ENCODE measurements around the gene SPATA9. TPM values are rescaled to one million over a fixed set of nuclear protein-coding genes. Genes with fewer than 3 reads are reported as not detected.

Gene SPATA9
- total and polyA plus RNA-seq, 2 donors (not counting 1 experiment from before 2014, with no cell fraction given) = not detected

DNA sequence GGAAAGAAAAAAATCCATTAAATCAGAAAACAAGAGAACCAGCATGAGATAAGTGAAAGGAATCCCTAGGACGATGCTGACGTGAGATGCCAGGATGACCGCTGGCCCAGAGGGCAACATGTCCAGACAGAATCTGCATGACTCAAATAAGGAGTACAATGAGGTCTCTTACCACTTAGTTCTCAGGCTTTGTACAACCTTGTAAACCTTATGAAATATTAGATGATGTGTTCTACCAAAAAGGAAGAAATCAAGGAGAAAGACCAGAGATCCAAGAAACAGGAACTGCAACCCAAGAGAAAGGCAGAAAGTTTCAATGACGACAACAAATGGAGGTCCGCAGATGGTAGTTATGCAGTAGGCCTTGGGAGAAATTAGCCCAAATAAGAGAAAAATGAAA lies 65.7 kb downstream of the SPATA9 start:
- Histone ChIP-seq H3K9ac (ENCODE audit: low read length) (no peak overlapping the region), H3K36me3 (replicated peaks in 1 of 2; ENCODE audit: control extremely low read depth in 1 of 2, control insufficient read depth in 1 of 2, extremely low read depth in 1 of 2, insufficient read depth in 2 of 2, low read length in 1 of 2) (no peaks in the 10 kb centered on the region), H2AFZ (ENCODE audit: insufficient read depth, low read depth, low read length, poor library complexity, severe bottlenecking) (no peak overlapping the region), H3K79me2 (ENCODE audit: control insufficient read depth, insufficient read depth, low read length) (no peaks in the 10 kb centered on the region), H3K27me3 (replicated peaks in 1 of 4; ENCODE audit: control extremely low read depth in 1 of 4, control insufficient read depth in 3 of 4, insufficient read depth in 4 of 4, low read length in 3 of 4) (peaks cover 0 to 7% (median 0%) of the 10 kb centered on the region in 4 experiments), H3K4me2 (replicated peaks; ENCODE audit: low read depth, low read length, poor library complexity, severe bottlenecking) (no peak overlapping the region), H3K9me3 (ENCODE audit: control extremely low read depth in 1 of 3, control insufficient read depth in 2 of 3, insufficient read depth in 1 of 3, low read length in 2 of 3) (peaks cover 0 to 8% (median 6%) of the 10 kb centered on the region in 3 donors), H3K4me3 (ENCODE audit: control extremely low read depth in 1 of 5, extremely low read depth in 1 of 5, insufficient read depth in 1 of 5, low read depth in 2 of 5, low read length in 4 of 5) (no peak overlapping the region), H3K27ac (ENCODE audit: low read length in 2 of 2) (no peak overlapping the region), H3K4me1 (ENCODE audit: control insufficient read depth in 2 of 2, insufficient read depth in 2 of 2, low read length in 2 of 2) (peaks cover 15 to 20% of the 10 kb centered on the region in 2 donors), H4K20me1 (ENCODE audit: control insufficient read depth, insufficient read depth, low read length, poor library complexity, severe bottlenecking) (no peaks in the 10 kb centered on the region)
- ChIA-PET CTCF (no interaction called here), POLR2A (no interaction called here)
- no peak for TF ChIP-seq EZH2 (IDR thresholded peaks at IDR 0.05; ENCODE audit: borderline replicate concordance, insufficient read depth, low read depth, low read length, poor library complexity, severe bottlenecking)
- TF ChIP-seq, protein P1, sequence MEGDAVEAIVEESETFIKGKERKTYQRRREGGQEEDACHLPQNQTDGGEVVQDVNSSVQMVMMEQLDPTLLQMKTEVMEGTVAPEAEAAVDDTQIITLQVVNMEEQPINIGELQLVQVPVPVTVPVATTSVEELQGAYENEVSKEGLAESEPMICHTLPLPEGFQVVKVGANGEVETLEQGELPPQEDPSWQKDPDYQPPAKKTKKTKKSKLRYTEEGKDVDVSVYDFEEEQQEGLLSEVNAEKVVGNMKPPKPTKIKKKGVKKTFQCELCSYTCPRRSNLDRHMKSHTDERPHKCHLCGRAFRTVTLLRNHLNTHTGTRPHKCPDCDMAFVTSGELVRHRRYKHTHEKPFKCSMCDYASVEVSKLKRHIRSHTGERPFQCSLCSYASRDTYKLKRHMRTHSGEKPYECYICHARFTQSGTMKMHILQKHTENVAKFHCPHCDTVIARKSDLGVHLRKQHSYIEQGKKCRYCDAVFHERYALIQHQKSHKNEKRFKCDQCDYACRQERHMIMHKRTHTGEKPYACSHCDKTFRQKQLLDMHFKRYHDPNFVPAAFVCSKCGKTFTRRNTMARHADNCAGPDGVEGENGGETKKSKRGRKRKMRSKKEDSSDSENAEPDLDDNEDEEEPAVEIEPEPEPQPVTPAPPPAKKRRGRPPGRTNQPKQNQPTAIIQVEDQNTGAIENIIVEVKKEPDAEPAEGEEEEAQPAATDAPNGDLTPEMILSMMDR (IDR thresholded peaks at IDR 0.05) = no peak
- Mint-ChIP-seq H3K9me3 (ENCODE audit: insufficient read depth) (peaks cover 3% of the 10 kb centered on the region), H3K27me3 (no peaks in the 10 kb centered on the region), H3K27ac (no peak overlapping the region), H3K4me1 (peaks cover 17% of the 10 kb centered on the region), H3K4me3 (no peak overlapping the region)
- DNase-seq (no peak), ATAC-seq (ENCODE audit: low read depth) (no peak)
- 83% methylated on average over 2 of the region's 5 CpGs for WGBS (ENCODE audit: insufficient coverage)
- intact Hi-C loops (cut with micrococcal nuclease) = no loop called here

DNA sequence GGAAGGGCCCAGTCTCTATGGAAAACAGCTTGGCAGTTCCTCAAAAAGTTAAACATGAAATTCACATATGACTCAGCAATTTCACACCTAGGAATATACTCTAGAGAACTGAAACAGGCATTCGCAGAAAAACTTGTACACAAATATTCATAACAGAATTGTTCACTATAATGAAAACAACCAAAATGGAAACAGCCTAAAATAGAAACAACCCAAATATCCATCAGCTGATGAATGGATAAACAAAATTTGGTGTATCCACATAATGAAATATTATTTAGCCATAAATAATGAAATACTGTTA lies 67.7 kb downstream of the SPATA9 start:
- ChIA-PET CTCF (no interaction called here), POLR2A (no interaction called here)
- TF ChIP-seq, protein P1 (IDR thresholded peaks at IDR 0.05) = no peak
- TF ChIP-seq EZH2 (IDR thresholded peaks at IDR 0.05; ENCODE audit: borderline replicate concordance, insufficient read depth, low read depth, low read length, poor library complexity, severe bottlenecking) = no peak
- no peak overlapping the region for H3K27ac ChIP-seq (ENCODE audit: low read length in 2 of 2)
- peaks cover 0 to 6% (median 0%) of the 10 kb centered on the region in 4 experiments for H3K27me3 ChIP-seq (replicated peaks in 1 of 4; ENCODE audit: control extremely low read depth in 1 of 4, control insufficient read depth in 3 of 4, insufficient read depth in 4 of 4, low read length in 3 of 4)
- H3K4me1 ChIP-seq (ENCODE audit: control insufficient read depth in 2 of 2, insufficient read depth in 2 of 2, low read length in 2 of 2) = peaks cover 6 to 10% of the 10 kb centered on the region in 2 donors
- ATAC-seq (ENCODE audit: low read depth) = no peak
- no peaks in the 10 kb centered on the region for H3K79me2 ChIP-seq (ENCODE audit: control insufficient read depth, insufficient read depth, low read length)
- no peak overlapping the region for H2AFZ ChIP-seq (ENCODE audit: insufficient read depth, low read depth, low read length, poor library complexity, severe bottlenecking)
- H3K27ac Mint-ChIP-seq = no peak overlapping the region
- H3K9me3 Mint-ChIP-seq (ENCODE audit: insufficient read depth) = peaks cover 3% of the 10 kb centered on the region
- H3K4me1 Mint-ChIP-seq = peaks cover 10% of the 10 kb centered on the region
- whole genome bisulfite sequencing (ENCODE audit: insufficient coverage) = no CpG with 5 or more reads among the region's 1 CpG
- H3K4me2 ChIP-seq (replicated peaks; ENCODE audit: low read depth, low read length, poor library complexity, severe bottlenecking) = no peak overlapping the region
- H3K9me3 ChIP-seq (ENCODE audit: control extremely low read depth in 1 of 3, control insufficient read depth in 2 of 3, insufficient read depth in 1 of 3, low read length in 2 of 3) = peaks cover 0 to 8% (median 6%) of the 10 kb centered on the region in 3 donors
- H3K9ac ChIP-seq (ENCODE audit: low read length) = no peak overlapping the region
- H3K4me3 ChIP-seq (ENCODE audit: control extremely low read depth in 1 of 5, extremely low read depth in 1 of 5, insufficient read depth in 1 of 5, low read depth in 2 of 5, low read length in 4 of 5) = no peak overlapping the region
- intact Hi-C loops (cut with micrococcal nuclease) = no loop called here
- H3K36me3 ChIP-seq (replicated peaks in 1 of 2; ENCODE audit: control extremely low read depth in 1 of 2, control insufficient read depth in 1 of 2, extremely low read depth in 1 of 2, insufficient read depth in 2 of 2, low read length in 1 of 2) = no peaks in the 10 kb centered on the region
- H3K4me3 Mint-ChIP-seq = no peak overlapping the region
- DNase-seq = no peak
- no peaks in the 10 kb centered on the region for H3K27me3 Mint-ChIP-seq
- H4K20me1 ChIP-seq (ENCODE audit: control insufficient read depth, insufficient read depth, low read length, poor library complexity, severe bottlenecking) = no peaks in the 10 kb centered on the region

All from B cell (primary cell).